ENCODE data around the gene SRPX2.

The SRPX2 gene

GRCh38 chrX:100643956-100644860 lies at the start of gene SRPX2:
Gene SRPX2 (plus strand): TSS chrX:100644199. CDS start chrX:100646323, 2,124 bp downstream.
- peak; percentile 87 for DNase-seq (ENCODE audit: low read depth)
- peak within 1 kb of the TSS; percentile 58 for H3K4me3 ChIP-seq (ENCODE audit: low read length)
- TF ChIP-seq, protein P1, sequence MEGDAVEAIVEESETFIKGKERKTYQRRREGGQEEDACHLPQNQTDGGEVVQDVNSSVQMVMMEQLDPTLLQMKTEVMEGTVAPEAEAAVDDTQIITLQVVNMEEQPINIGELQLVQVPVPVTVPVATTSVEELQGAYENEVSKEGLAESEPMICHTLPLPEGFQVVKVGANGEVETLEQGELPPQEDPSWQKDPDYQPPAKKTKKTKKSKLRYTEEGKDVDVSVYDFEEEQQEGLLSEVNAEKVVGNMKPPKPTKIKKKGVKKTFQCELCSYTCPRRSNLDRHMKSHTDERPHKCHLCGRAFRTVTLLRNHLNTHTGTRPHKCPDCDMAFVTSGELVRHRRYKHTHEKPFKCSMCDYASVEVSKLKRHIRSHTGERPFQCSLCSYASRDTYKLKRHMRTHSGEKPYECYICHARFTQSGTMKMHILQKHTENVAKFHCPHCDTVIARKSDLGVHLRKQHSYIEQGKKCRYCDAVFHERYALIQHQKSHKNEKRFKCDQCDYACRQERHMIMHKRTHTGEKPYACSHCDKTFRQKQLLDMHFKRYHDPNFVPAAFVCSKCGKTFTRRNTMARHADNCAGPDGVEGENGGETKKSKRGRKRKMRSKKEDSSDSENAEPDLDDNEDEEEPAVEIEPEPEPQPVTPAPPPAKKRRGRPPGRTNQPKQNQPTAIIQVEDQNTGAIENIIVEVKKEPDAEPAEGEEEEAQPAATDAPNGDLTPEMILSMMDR (conservative IDR thresholded peaks at IDR 0.05; ENCODE audit: low read length), result no peak

GRCh38 chrX:100596601-100597000 lies 47.4 kb upstream of the SRPX2 start:
- TF ChIP-seq, protein P1 (conservative IDR thresholded peaks at IDR 0.05; ENCODE audit: low read length), result no peak
- DNase-seq (ENCODE audit: low read depth), result no peak
- H3K4me3 ChIP-seq (ENCODE audit: low read length), result no peak overlapping the region

GRCh38 chrX:100599456-100599855 lies 44.5 kb upstream of the SRPX2 start:
- TF ChIP-seq, protein P1 (conservative IDR thresholded peaks at IDR 0.05; ENCODE audit: low read length), result no peak
- no peak for DNase-seq (ENCODE audit: low read depth)
- no peak overlapping the region for H3K4me3 ChIP-seq (ENCODE audit: low read length)

GRCh38 chrX:100600340-100600739 lies 43.7 kb upstream of the SRPX2 start:
- no peak for DNase-seq (ENCODE audit: low read depth)
- no peak overlapping the region for H3K4me3 ChIP-seq (ENCODE audit: low read length)
- TF ChIP-seq, protein P1 (conservative IDR thresholded peaks at IDR 0.05; ENCODE audit: low read length), result no peak

GRCh38 chrX:100600758-100601157 lies 43.2 kb upstream of the SRPX2 start:
- no peak for DNase-seq (ENCODE audit: low read depth)
- no peak overlapping the region for H3K4me3 ChIP-seq (ENCODE audit: low read length)
- TF ChIP-seq, protein P1 (conservative IDR thresholded peaks at IDR 0.05; ENCODE audit: low read length), result no peak

GRCh38 chrX:100606753-100607152 lies 37.2 kb upstream of the SRPX2 start:
- no peak overlapping the region for H3K4me3 ChIP-seq (ENCODE audit: low read length)
- TF ChIP-seq, protein P1 (conservative IDR thresholded peaks at IDR 0.05; ENCODE audit: low read length), result no peak
- no peak for DNase-seq (ENCODE audit: low read depth)

- DNase-seq (ENCODE audit: low read depth), result no peak
- H3K4me3 ChIP-seq (ENCODE audit: low read length), result no peak overlapping the region
These were observed 34.4 kb upstream of the SRPX2 start for GRCh38 chrX:100609591-100609990.

More at GRCh38 chrX:100609591-100609990, 34.4 kb upstream of the SRPX2 start:
- TF ChIP-seq, protein P1 (conservative IDR thresholded peaks at IDR 0.05; ENCODE audit: low read length), result no peak

Measured in AG10803 (cell line).